HG02885 (cell line): ENCODE measurements around the gene FBXL5.

Source experiments
- ATAC-seq: cut with Tn5 transposase; IDR thresholded peaks from one replicate; pipeline ENCODE4 v1.9.1; 2021; ENCODE audit warnings: mild to moderate bottlenecking; ENCODE audit not compliant: unreplicated experiment, poor library complexity

FBXL5 gene

DNA sequence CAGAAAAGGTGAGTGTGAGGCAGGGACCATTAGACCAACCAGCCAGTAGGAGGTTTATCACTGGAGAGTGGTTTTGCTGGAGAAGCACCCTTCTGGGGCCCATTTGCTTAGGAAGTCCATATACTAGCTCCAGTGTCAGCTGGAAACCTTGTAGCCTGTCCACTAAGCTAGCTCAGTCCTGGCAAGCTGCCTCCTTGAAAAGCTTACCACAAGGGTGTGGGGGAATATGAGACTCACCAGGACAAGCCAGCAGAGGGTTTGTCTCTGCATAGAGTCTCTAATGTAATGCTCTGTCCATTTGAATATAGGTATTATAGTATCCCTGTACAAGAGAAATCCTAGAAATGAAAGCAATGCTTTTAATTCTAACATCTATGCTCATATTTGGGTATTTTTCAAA is 86.3 kb downstream of the FBXL5 start:
- ATAC-seq: no peak

- no peak for ATAC-seq
Measured at GRCh38 chr4:15563871-15564270, 91.3 kb downstream of the FBXL5 start.

DNA sequence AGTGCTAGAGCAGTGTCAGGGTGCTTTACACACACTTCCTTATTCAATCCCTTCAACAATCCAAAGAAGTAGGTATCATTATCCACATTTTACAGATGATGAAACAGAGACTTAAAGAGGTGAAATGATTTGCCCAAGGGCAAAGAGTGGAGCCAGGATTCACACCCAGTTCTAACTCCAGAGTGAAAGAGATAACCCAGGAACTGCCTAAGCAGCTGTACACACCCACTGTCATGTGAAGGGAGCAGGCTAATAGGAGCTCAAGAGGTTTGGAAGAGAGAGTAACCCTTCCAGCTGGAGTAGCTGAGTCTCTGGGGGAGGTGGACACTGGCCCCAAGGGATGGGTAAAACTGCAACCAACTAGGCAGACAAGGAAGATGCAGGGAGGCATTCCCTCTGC is 92.5 kb downstream of the FBXL5 start:
- no peak for ATAC-seq

GRCh38 chr4:15562114-15562513 is 93.0 kb downstream of the FBXL5 start:
- ATAC-seq: no peak

- no peak for ATAC-seq
Measured at GRCh38 chr4:15558561-15558960, 96.6 kb downstream of the FBXL5 start.

DNA sequence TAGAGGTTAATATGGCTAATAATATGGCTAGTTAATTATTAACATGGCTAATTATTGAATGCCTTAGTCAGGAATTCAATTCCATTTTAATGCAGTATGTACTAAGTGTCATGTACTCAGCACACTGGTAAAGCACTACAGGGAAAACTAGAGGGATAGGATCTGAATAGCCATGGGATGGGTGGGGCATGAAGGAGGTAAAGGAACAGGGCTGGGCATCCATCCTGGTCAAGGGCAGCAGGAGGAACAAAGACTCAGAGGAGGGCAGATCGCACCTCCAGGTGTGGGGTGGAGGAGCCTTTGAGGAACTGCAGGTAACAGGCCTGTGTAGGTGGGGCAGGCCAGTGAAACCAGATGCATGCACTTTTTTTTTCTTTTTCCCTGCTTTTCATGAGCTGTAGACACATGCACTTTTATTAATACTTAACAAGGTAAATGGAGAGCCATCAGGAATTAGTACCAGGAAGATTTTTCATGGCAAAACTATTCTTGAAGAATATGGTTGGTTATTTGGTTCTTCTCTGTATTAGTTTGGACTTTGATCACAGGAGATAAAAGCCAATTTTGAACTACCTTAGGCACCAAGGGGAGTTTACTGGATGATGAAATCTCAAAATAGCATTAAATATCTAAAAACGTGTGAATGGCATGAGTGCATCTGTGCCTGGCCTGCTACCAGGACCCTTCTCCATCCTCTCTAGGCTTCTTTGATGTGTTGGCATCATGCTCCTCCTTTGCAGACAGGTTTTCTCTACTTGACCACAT is 97.2 kb downstream of the FBXL5 start:
- no peak for ATAC-seq

- ATAC-seq: no peak
Measured at GRCh38 chr4:15556511-15557092, 98.6 kb downstream of the FBXL5 start.
